ENCODE results near the gene JAZF1. TPM values are rescaled to one million over a fixed set of nuclear protein-coding genes. Genes with fewer than 3 reads are reported as not detected.

Gene JAZF1
- total RNA-seq, 1 donor from 2014 or later = 3.1 TPM

DNA sequence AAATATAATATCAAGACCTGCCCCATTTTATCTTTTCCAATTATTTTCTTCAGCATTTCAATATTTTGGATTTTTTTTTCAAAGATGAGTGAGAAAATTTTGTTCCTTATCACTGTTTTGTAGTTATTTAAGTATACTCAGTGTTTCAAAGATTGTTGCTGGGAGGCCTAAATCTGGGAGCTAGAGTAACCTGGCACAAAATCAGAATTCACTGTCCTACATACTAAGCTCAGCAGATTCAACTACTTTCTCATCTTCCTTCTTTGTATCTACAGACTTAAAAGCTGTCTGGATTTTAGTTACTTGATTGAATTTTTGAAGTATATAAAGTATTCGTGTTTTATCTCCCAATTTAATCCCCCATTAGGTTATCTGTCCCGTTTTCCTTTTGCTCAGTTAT lies 354.7 kb downstream of the JAZF1 start:
- Mint-ChIP-seq H3K4me1 (no peaks in the 10 kb centered on the region), H3K9me3 (no peaks in the 10 kb centered on the region), H3K27me3 (ENCODE audit: low read depth) (no peaks in the 10 kb centered on the region), H3K27ac (ENCODE audit: unreplicated experiment) (no peak overlapping the region), H3K36me3 (ENCODE audit: low read depth) (peaks cover 2% of the 10 kb centered on the region), H3K4me3 (no peak overlapping the region)
- TF ChIP-seq, protein P1, sequence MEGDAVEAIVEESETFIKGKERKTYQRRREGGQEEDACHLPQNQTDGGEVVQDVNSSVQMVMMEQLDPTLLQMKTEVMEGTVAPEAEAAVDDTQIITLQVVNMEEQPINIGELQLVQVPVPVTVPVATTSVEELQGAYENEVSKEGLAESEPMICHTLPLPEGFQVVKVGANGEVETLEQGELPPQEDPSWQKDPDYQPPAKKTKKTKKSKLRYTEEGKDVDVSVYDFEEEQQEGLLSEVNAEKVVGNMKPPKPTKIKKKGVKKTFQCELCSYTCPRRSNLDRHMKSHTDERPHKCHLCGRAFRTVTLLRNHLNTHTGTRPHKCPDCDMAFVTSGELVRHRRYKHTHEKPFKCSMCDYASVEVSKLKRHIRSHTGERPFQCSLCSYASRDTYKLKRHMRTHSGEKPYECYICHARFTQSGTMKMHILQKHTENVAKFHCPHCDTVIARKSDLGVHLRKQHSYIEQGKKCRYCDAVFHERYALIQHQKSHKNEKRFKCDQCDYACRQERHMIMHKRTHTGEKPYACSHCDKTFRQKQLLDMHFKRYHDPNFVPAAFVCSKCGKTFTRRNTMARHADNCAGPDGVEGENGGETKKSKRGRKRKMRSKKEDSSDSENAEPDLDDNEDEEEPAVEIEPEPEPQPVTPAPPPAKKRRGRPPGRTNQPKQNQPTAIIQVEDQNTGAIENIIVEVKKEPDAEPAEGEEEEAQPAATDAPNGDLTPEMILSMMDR (conservative IDR thresholded peaks at IDR 0.05) = no peak
- no peak for DNase-seq (ENCODE audit: low read depth, low spot score)

DNA sequence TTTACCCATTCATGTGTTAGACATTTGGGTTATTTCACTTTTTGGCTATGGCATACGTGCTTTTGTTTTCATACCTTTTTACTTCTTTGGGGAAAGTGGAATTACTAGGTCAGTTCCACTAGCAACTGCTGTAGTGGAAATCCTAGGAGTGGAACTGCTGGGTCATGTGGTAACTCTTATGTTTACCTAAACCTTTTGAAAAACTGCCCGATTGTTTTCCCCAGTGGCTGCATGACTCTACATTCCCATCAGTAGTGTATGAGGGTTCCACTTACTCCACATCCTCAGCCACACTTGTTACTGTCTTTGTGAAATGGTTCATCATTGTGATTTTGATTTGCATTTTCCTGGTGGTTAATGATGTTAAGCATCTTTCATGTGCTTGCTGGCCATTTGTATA lies 358.4 kb downstream of the JAZF1 start:
- H3K27me3 Mint-ChIP-seq (ENCODE audit: low read depth) = no peaks in the 10 kb centered on the region
- TF ChIP-seq, protein P1 (conservative IDR thresholded peaks at IDR 0.05) = no peak
- no peak overlapping the region for H3K27ac Mint-ChIP-seq (ENCODE audit: unreplicated experiment)
- no peaks in the 10 kb centered on the region for H3K9me3 Mint-ChIP-seq
- DNase-seq (ENCODE audit: low read depth, low spot score) = no peak
- H3K36me3 Mint-ChIP-seq (ENCODE audit: low read depth) = no peaks in the 10 kb centered on the region
- no peaks in the 10 kb centered on the region for H3K4me1 Mint-ChIP-seq
- H3K4me3 Mint-ChIP-seq = no peak overlapping the region

DNA sequence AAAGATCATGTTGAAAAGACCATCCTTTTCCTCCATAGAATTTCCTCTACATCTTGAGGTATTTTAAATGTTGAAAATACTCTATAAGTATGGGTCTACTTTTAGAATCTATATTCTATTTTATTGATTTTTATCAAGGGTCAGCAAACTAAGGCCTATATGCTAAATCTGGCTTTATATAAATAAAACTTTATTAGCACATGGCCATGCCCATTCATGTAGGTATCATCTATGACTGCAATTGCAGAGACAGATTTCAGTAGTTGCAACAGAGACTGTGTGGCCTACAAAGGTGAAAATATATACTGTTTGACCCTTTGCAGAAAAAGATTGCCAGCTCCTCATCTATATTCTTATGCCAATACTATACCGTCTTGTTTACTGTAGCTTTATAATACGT lies 367.9 kb downstream of the JAZF1 start:
- no peaks in the 10 kb centered on the region for H3K27me3 Mint-ChIP-seq (ENCODE audit: low read depth)
- peaks cover 4% of the 10 kb centered on the region for H3K36me3 Mint-ChIP-seq (ENCODE audit: low read depth)

DNA sequence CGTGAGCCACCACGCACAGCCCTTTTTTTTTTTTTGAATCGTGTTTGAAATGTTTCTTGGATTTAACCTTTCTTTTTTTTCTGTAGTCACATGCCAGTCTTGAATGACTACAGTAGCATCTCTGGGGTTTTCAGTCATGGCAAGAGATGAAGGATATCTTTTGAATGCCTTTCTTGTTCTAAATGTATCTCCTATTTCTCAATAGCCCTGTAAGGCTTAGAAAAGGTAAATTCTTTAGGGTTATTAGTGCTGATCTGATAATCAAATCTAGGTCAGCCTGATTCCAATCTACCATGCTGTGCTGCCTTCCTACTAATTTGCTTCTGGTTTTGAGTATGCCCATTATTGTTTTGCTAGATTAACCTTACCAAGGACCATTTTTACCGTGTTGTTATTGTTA lies 370.4 kb downstream of the JAZF1 start:
- Mint-ChIP-seq H3K4me1 (no peaks in the 10 kb centered on the region), H3K36me3 (ENCODE audit: low read depth) (peaks cover 4% of the 10 kb centered on the region), H3K9me3 (no peaks in the 10 kb centered on the region), H3K4me3 (no peak overlapping the region), H3K27me3 (ENCODE audit: low read depth) (no peaks in the 10 kb centered on the region), H3K27ac (ENCODE audit: unreplicated experiment) (no peak overlapping the region)
- TF ChIP-seq, protein P1 (conservative IDR thresholded peaks at IDR 0.05) = no peak
- DNase-seq (ENCODE audit: low read depth, low spot score) = no peak

More for the DNA sequence above, 367.9 kb downstream of the JAZF1 start:
- no peak for DNase-seq (ENCODE audit: low read depth, low spot score)
- no peaks in the 10 kb centered on the region for H3K9me3 Mint-ChIP-seq
- TF ChIP-seq, protein P1 (conservative IDR thresholded peaks at IDR 0.05) = no peak
- no peak overlapping the region for H3K4me3 Mint-ChIP-seq
- no peak overlapping the region for H3K27ac Mint-ChIP-seq (ENCODE audit: unreplicated experiment)
- no peaks in the 10 kb centered on the region for H3K4me1 Mint-ChIP-seq

DNA sequence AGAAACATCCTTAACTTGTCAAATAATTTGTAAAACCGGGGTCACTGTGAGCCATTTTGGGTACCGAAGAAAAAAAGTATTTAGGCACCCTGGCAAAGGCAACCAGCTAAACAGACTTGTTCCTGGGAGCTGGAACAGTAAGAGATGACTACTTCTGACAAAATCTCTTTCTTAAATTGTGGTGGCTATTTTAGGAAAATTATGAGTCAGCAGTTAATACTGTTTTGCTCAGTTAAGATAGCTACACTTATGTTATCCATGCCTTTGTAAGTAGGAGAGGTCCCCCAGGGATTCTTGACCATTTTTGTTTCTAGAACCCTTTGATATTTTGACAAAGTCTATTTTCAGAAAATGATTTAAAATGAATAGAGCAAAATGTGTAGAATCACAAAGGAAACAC lies 372.0 kb downstream of the JAZF1 start:
- no peaks in the 10 kb centered on the region for H3K4me1 Mint-ChIP-seq
- no peaks in the 10 kb centered on the region for H3K9me3 Mint-ChIP-seq
- DNase-seq (ENCODE audit: low read depth, low spot score) = no peak
- no peaks in the 10 kb centered on the region for H3K27me3 Mint-ChIP-seq (ENCODE audit: low read depth)
- TF ChIP-seq, protein P1 (conservative IDR thresholded peaks at IDR 0.05) = no peak
- no peak overlapping the region for H3K4me3 Mint-ChIP-seq
- no peak overlapping the region for H3K27ac Mint-ChIP-seq (ENCODE audit: unreplicated experiment)
- no peaks in the 10 kb centered on the region for H3K36me3 Mint-ChIP-seq (ENCODE audit: low read depth)

DNA sequence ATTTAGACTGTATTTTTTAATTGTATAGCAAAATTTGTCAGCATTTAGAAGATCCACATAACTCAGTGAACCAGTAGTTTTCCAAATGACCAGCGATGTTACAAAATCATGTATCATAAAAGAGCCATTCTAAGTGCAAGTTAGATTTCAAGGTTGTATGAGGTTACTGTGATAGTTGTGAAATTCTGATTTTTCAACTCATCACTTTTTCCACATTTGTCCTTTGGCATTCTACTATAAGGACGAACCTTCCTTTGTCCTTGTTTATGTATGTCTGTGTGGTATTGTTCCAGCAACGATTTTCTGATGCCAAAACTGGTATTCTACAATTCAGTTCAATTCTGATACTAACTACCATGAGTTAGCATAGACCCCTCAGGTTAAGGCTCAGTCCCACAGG lies 376.5 kb downstream of the JAZF1 start:
- Mint-ChIP-seq H3K36me3 (ENCODE audit: low read depth) (peaks cover 3% of the 10 kb centered on the region), H3K9me3 (no peaks in the 10 kb centered on the region), H3K4me3 (no peak overlapping the region), H3K4me1 (no peaks in the 10 kb centered on the region), H3K27me3 (ENCODE audit: low read depth) (no peaks in the 10 kb centered on the region), H3K27ac (ENCODE audit: unreplicated experiment) (no peak overlapping the region)
- TF ChIP-seq, protein P1 (conservative IDR thresholded peaks at IDR 0.05) = no peak
- DNase-seq (ENCODE audit: low read depth, low spot score) = no peak
